BLaER1 (cell line): ENCODE data around the gene RHOXF2.
"Not testable (repeated sequence)": the region's sequence is repeated elsewhere in the genome, so short reads cannot be mapped to it uniquely, and the experiment has no call there.

Source experiments
- H3K27ac ChIP-seq: shearing (Covaris generic); formaldehyde crosslinking; 2 replicates; pipeline ENCODE4 v1.8.1; 2022
- H3K27me3 ChIP-seq: shearing (Covaris generic); formaldehyde crosslinking; 2 replicates; pipeline ENCODE4 v1.8.1; 2022
- H3K36me3 ChIP-seq: shearing (Covaris generic); formaldehyde crosslinking; 2 replicates; pipeline ENCODE4 v1.8.1; 2022
- H3K4me1 ChIP-seq: shearing (Covaris generic); formaldehyde crosslinking; 2 replicates; pipeline ENCODE4 v1.8.1; 2022
- H3K4me2 ChIP-seq: shearing (Covaris generic); formaldehyde crosslinking; 2 replicates; pipeline ENCODE4 v1.8.1; 2022
- H3K4me3 ChIP-seq: shearing (Covaris generic); formaldehyde crosslinking; 2 replicates; pipeline ENCODE4 v1.8.1; 2022
- H3K9ac ChIP-seq: shearing (Covaris generic); formaldehyde crosslinking; 2 replicates; pipeline ENCODE4 v1.8.1; 2022
- H3K9me3 ChIP-seq: shearing (Covaris generic); formaldehyde crosslinking; 2 replicates; pipeline ENCODE4 v1.8.1; 2022
- H4K20me1 ChIP-seq: shearing (Covaris generic); formaldehyde crosslinking; 2 replicates; pipeline ENCODE4 v1.8.1; 2022
- Cebpa-rat ChIP-seq: shearing (Covaris generic); IDR thresholded peaks from 2 replicates; pipeline ENCODE4 v1.8.1; 2022

RHOXF2 gene

DNA sequence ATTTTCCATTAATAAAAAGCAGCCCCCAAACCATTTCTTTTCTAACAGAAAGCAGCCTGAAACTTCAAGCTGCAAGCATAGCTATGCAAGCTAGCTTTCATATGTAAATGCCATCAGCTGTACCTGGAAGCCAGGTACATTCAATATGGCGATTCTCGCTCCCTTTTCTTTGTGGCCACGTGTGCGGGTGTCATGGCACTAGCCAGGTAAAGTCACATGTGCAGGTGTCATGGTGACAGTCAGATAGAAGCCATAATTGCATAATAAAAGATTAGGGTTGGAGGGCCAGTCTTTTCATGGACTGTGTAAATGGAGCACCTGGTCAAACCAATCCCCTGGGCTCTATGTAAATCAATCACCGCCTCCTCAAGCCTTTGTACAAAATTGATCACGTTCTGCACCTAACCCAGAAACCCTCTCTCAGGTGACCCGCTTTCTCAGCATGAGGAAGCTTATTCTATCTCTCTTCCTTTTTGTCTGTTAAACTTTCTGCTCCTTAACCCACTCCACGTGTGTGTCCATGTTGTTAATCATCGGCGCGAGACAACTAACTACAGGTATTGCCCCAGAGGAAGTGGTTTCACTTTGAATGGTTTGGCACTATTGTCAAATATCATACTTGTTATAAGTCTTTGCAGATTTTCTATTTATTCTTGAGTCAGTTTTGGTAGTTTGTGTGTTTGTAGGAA lies 18.0 kb upstream of the RHOXF2 start:
- H3K36me3 ChIP-seq, result no peaks in the 10 kb centered on the region
- H3K4me1 ChIP-seq, result no peaks in the 10 kb centered on the region
- H4K20me1 ChIP-seq, result no peaks in the 10 kb centered on the region
- H3K27me3 ChIP-seq, result no peaks in the 10 kb centered on the region
- H3K4me2 ChIP-seq, result no peak overlapping the region
- no peak overlapping the region for H3K27ac ChIP-seq
- H3K9ac ChIP-seq, result no peak overlapping the region
- no peak overlapping the region for H3K4me3 ChIP-seq
- TF ChIP-seq Cebpa-rat, result no peak
- H3K9me3 ChIP-seq, result peaks cover 11% of the 10 kb centered on the region; the same call in 1 of the 2 replicates

DNA sequence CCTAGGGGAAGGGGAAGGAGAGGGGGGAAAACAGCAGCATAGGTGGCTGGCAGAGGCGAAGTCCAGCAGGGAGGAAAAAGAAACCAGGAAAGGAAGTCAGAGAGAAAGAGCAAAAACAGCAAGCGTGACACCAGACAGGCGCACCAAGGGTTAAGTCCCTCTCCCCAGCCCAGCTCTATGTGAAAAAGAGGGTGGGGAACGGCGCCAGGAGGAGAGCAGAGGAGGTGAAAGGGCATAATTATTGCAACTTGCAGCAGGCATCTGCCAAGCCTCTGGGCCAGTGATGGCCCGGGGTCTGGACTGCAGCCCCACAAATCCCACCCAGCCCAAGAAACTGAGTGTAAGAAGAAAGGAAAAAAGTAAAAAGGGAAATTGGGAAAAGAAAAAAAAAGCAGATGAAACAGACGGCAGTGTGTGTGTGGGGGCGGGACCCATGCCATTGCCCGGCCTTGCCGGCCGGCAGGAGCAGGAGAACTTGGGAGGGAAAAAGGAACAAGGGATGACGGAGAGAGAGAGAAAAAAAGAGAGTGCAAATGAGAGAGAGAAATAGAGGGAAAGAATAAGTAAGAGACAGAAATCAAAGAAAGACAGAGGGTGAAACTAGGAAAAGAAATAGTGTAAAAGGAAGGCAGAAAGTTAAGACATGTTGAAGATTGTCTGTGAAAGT lies 14.1 kb upstream of the RHOXF2 start:
- Histone ChIP-seq H3K9ac (no peak overlapping the region), H3K9me3 (peaks cover 45% of the 10 kb centered on the region), H3K27me3 (no peaks in the 10 kb centered on the region), H3K36me3 (peaks cover 15% of the 10 kb centered on the region), H3K4me1 (no peaks in the 10 kb centered on the region), H3K27ac (no peak overlapping the region), H3K4me3 (no peak overlapping the region), H4K20me1 (no peaks in the 10 kb centered on the region), H3K4me2 (no peak overlapping the region)
- no peak for TF ChIP-seq Cebpa-rat

DNA sequence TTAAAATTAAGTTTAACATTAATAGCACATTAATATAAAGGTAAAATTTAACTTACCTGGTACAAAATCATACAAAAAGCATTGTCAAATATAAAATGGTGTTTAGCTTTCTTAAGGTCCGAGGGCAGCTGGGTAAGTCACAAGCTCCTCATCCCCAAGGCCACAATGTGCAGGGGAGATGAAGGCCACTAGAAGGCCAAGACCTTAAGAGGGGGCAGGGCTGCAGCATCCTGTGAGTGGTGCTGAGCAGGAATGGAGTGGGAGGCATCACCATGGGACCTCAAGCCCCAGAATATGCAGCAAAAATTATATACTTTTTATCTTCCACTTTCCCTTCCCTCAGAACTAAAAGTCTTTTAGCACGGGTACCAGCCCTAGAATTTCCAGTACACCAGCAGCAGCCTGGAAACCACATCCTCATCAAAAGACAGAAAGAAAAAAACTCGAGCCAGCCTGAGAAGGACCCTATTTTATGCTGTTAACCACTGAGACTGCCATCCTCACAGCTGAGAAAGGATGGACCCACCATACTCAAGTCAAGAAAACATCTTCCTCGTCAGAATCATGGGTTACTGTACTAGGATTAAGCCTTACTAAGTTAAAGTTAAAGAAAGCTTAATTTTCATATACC lies 13.0 kb upstream of the RHOXF2 start:
- no peaks in the 10 kb centered on the region for H3K4me1 ChIP-seq
- no peak overlapping the region for H3K4me3 ChIP-seq
- H4K20me1 ChIP-seq, result no peaks in the 10 kb centered on the region
- no peak overlapping the region for H3K27ac ChIP-seq
- peaks cover 46% of the 10 kb centered on the region for H3K9me3 ChIP-seq
- peaks cover 15% of the 10 kb centered on the region for H3K36me3 ChIP-seq
- no peak for TF ChIP-seq Cebpa-rat
- H3K4me2 ChIP-seq, result no peak overlapping the region
- H3K27me3 ChIP-seq, result no peaks in the 10 kb centered on the region
- no peak overlapping the region for H3K9ac ChIP-seq

DNA sequence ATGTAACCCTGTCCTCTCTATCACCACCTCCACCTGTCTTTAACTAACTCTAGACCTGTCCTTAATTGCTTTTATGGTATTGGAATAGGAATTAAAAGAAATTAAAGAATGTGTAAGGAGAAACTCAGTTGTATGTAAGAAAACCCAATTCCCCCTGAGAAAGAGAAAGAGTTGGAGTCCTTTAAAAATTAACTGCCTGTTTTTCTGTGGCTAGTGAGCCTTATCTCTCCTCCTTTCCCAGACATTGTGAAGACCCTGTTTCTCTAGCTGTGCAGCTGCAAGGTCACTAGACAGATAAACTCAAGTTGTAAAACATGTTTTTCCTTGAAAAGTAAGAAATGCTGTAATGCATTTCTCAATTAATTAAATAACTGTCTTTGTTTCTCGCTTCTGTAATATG lies 12.1 kb upstream of the RHOXF2 start:
- not testable (repeated sequence) for H3K9ac ChIP-seq, H3K27me3 ChIP-seq, H3K4me1 ChIP-seq, H3K4me2 ChIP-seq, H3K4me3 ChIP-seq, H3K27ac ChIP-seq, H4K20me1 ChIP-seq
- H3K36me3 ChIP-seq, result peaks cover 15% of the 10 kb centered on the region
- peaks cover 46% of the 10 kb centered on the region for H3K9me3 ChIP-seq

DNA sequence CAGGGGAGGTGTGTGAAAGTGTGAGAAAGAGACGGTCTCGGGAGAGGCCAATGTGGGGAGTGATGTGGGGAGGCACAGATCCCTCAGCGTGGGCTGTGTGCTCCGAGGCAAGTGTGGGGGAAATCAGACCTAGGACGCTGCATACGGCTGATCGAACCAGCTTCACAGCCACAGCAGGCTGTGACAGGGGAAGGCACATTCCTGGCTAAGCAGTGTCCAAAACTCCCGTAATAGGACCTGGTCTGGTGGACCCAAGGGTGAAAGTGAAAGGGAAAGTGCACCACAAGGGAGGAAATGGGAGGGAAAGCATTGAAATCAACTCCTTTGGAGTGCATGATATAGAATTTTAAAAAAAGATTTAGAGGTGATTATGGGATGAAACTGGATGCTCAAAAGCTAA lies 10.9 kb upstream of the RHOXF2 start:
- Histone ChIP-seq H3K4me2 (no peak overlapping the region), H3K4me3 (no peak overlapping the region), H4K20me1 (no peaks in the 10 kb centered on the region), H3K36me3 (peaks cover 15% of the 10 kb centered on the region), H3K9ac (no peak overlapping the region), H3K27me3 (no peaks in the 10 kb centered on the region), H3K9me3 (peaks cover 46% of the 10 kb centered on the region), H3K4me1 (no peaks in the 10 kb centered on the region), H3K27ac (no peak overlapping the region)
- TF ChIP-seq Cebpa-rat, result no peak

DNA sequence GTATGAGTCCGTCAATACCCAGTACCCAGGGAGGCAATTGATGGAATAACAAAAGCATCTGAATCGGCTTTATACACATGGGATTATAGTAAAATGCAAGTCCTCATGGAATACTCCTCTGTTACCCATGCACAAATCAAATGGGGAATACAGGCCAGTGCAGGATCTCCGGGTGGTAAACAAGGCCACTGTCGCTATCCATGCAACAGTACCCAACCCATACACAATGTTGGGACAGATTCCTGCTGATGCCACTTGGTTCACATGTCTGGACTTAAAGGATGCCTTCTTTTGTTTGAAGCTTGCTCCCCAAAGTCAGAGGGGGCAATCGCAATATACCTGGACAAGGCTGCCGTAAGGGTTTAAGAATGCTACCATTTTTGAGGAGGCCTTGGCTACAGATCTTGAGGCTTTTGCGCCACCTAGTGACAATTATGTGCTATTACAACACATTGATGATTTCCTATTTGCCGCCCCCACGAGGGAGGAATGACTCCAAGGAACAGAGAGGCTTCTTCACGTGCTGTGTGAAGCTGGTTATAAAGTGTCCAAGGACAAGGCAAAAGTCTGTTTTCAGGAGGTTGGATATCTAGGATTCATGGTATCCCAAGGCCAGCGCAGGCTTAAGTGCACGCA lies 8.2 kb upstream of the RHOXF2 start:
- H3K27ac ChIP-seq, H3K4me1 ChIP-seq: not testable (repeated sequence)
- peaks cover 15% of the 10 kb centered on the region for H3K36me3 ChIP-seq

DNA sequence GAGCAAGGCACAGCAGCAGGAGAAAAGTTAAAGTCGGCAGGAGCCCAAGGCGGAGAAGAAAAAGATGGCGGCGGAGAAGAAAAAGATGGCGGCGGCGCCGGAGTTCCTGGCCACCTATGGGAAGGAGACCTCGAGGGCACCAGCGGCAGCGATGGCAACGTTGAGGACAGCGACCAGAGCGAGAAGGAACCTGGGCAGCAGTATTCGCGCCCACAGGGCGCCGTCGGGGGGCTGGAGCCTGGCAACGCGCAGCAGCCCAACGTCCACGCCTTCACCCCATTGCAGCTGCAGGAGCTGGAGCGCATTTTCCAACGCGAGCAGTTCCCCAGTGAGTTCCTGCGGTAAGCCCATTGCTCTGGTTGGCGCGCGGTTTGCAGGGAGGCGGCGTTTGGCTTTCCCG lies 673 bp downstream of the RHOXF2 start:
- H3K27me3 ChIP-seq, H3K4me2 ChIP-seq, H3K27ac ChIP-seq, H4K20me1 ChIP-seq, H3K9ac ChIP-seq, H3K9me3 ChIP-seq, H3K4me1 ChIP-seq, H3K4me3 ChIP-seq, H3K36me3 ChIP-seq: not testable (repeated sequence)

More for the DNA sequence above, 8.2 kb upstream of the RHOXF2 start:
- H3K4me2 ChIP-seq, H3K27me3 ChIP-seq, H3K9ac ChIP-seq, H3K4me3 ChIP-seq, H4K20me1 ChIP-seq: not testable (repeated sequence)
- H3K9me3 ChIP-seq, result peaks cover 35% of the 10 kb centered on the region

DNA sequence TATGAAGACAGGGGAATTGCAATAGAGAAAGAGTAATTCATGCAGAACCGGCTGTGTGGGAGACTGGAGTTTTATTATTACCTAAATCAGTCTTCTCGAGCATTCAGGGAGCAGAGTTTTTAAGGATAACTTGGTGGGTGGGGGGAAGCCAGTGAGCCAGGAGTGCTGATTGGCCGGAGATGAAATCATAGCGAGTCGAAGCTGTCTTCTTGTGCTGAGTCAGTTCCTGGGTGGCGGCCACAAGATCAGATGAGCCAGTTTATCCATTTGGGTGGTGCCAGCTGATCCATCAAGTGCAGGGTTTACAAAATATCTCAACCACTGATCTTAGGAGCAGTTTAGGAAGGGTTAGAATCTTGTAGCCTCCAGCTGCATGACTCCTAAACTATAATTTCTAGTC lies 34.8 kb downstream of the RHOXF2 start:
- not testable (repeated sequence) for H3K9me3 ChIP-seq, H3K4me3 ChIP-seq, H4K20me1 ChIP-seq, H3K27me3 ChIP-seq, H3K4me1 ChIP-seq, H3K27ac ChIP-seq, H3K9ac ChIP-seq, H3K4me2 ChIP-seq, H3K36me3 ChIP-seq

DNA sequence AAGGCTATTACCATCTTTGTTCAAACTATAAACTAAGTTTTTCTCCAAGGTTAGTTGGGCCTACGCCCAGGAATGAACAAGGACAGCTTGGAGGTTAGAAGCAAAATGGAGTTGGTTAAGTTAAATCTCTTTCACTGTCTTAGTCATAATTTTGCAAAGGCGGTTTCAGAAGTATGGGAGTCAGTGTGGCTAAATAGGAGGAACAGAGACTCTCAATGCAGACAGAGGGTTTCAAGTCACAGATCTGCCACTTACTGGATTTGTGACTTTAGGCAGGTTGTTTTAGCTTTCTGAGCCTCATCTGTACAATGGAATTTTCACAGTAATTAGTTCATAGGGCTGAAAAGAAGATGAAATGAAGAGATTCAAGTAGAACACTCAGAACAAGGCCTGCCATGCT lies 35.3 kb downstream of the RHOXF2 start:
- H3K4me1 ChIP-seq, H3K9me3 ChIP-seq, H3K27me3 ChIP-seq, H3K27ac ChIP-seq, H3K36me3 ChIP-seq, H3K4me2 ChIP-seq, H3K4me3 ChIP-seq, H3K9ac ChIP-seq, H4K20me1 ChIP-seq: not testable (repeated sequence)

DNA sequence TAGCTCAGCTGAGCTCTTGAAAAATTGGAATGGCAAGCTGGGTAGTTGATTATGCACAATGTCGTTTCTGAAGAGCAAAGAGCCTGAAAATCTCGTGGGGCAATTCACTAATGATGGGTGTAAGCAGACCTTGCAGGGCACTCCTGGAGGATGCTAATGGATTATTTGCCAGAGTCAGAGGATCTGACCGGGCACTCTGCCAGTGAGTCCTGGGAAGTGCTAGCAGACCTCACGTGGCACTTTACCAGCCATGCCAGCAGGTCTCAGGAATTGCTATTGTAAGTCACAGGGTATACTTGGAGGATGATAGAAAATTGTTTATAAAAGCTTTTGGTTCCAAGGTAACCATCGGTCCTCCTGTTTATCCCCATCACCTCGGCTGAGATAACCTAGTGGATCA lies 37.4 kb downstream of the RHOXF2 start:
- H3K4me3 ChIP-seq, H3K4me1 ChIP-seq, H4K20me1 ChIP-seq, H3K27me3 ChIP-seq, H3K27ac ChIP-seq, H3K4me2 ChIP-seq, H3K36me3 ChIP-seq, H3K9me3 ChIP-seq, H3K9ac ChIP-seq: not testable (repeated sequence)

DNA sequence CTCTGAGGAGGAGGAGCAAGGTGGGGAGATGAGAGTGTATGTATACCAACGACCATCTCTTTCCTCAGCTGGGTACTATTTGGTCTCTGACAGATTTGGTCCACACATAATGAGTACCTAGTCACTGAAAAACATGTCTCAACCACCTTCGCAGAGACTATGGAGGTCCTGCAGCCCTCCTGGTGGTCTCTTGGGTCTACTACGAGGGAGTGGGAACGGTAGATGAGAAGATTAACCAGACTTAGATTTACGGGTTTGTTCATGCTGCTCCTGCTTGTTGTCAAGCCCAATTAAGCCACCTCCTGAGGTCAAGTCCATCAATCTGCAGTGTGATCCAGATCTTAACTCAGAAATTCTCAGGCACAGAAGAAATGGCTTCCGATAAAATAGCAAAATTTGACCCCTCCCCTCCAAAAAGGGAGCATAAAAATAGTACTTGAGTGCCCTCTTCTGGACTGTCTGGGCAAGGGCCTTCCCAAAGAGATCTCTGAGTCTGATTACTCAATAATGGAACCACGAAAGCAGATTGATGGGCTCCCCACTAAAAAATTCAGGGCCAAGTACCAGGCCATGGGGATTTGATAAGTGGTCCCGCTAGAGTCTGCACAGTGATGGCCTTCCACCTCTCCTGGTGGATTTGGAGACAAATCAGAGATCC lies 38.3 kb downstream of the RHOXF2 start:
- not testable (repeated sequence) for H3K4me1 ChIP-seq, H3K36me3 ChIP-seq, H3K4me3 ChIP-seq, H3K9ac ChIP-seq, H3K27ac ChIP-seq, H3K9me3 ChIP-seq, H4K20me1 ChIP-seq, H3K27me3 ChIP-seq, H3K4me2 ChIP-seq
